ENCODE results near the gene YJU2.
"Not testable (repeated sequence)": the region's sequence is repeated elsewhere in the genome, so short reads cannot be mapped to it uniquely, and the experiment has no call there.

Gene YJU2

DNA sequence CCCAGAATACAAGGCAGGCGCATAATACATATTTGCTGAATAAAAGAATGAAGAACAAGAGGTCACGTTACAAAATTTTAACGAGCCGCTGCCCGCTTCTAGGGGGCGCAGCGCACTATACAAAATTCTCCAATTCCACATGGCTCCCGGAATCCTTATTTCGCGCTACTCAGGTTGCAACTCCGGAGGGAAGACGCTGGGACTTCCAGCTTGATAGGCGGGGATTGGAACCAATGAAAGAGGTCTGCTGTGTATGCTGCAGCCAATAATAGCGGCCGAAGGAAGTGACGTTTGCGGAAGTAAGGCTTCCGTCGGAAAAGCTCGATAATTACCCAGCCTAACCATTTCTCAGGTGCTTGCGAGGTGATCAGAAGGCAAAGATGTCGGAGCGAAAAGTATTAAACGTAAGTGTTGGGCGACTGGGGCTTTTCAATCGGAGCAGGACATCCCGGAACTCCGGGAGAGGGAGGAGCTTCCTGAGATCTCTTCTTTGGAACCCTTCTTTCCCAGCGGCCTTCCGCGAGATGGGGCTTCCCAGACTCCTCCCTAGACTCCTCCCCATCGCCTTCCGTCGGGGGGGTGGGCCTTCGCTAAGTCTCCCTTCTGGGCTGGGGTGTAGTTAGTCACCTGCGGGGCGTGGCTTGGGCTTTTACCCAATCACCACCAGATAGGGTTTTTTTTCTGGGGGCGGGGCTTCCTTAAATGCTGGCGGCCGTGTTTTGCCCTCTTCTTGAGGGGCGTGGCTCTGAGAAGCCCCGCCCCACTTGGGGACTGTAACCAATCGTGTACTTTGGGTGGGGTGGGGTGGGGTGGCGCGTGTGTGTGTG lies at the start of gene YJU2:
Gene YJU2 (plus strand): TSS at position 314 of the 827 bp plus-strand sequence. CDS start 67 bp downstream, at position 381.
- peak; percentile 92 for DNase-seq (ENCODE audit: low read depth)

- no peak for DNase-seq (ENCODE audit: low read depth)
These were observed 49.7 kb upstream of the YJU2 start for GRCh38 chr19:4197228-4197624.

GRCh38 chr19:4197625-4198466 lies 49.0 kb upstream of the YJU2 start:
- DNase-seq (ENCODE audit: low read depth) = no peak

GRCh38 chr19:4198467-4199126 lies 48.3 kb upstream of the YJU2 start:
- DNase-seq (ENCODE audit: low read depth) = no peak

GRCh38 chr19:4199699-4200293 lies 47.1 kb upstream of the YJU2 start:
- no peak for DNase-seq (ENCODE audit: low read depth)

DNA sequence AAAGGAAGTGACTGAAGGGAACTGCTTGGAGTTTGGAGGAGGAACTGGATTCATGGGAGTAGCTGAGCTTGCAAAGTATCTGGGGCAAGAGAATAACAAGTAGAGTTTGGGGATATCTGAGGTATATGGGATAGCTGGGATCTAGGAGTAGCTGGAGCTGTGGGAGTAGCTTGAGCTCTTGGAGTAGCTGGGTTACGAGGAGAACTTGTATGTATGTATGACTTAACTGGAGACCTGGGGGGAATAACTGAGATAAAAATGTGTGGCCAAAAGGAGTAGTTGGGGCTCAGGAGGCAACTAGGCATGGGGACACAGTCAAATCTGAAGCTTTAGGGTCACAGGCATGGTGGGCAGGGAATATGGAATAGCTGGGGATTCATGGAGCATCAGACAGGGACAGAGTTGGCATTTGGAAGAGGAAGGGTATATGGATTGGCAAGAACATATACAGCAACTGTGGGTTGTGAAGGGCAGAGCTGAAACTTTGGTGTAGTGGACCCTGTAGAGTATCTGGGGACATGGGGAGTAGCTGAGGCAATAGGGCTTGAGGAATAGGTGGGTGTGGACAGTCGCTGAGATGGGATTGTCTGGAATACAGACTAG lies 45.8 kb upstream of the YJU2 start:
- no peak for DNase-seq (ENCODE audit: low read depth)

- no peak for DNase-seq (ENCODE audit: low read depth)
These were observed 45.1 kb upstream of the YJU2 start for GRCh38 chr19:4201798-4202197.

DNA sequence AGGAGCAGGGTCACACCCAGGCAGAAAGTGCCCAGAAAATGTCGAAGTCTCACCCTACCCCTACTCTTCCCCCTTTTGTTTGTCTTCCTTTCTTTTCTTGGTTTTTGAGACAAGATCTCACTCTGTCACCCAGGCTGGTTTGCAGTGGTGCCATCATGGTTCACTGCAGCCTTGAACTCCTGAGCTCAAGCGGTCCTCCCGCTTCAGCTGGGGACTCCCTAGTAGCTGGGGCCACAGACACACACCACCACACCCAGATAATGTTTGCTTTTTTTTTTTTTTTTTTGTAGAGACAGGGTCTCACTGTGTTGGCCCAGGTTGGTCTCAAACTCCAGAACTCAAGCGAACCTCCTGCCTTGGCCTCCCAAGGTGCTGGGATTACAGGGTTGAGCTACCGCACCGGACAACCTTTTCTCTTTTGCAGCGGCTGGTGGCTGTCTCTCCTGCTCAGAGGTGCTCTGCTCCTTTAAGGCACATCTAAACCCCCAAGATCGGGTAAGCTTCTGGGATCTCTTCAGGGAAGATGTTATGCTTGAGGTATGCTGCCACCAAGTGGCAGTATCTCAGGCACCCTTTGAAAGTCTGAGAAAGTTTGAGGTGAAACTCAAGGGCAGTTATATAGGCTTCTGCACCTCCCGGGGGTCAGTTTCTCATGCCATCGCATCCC lies 39.9 kb upstream of the YJU2 start:
- DNase-seq (ENCODE audit: low read depth) = no peak

DNA sequence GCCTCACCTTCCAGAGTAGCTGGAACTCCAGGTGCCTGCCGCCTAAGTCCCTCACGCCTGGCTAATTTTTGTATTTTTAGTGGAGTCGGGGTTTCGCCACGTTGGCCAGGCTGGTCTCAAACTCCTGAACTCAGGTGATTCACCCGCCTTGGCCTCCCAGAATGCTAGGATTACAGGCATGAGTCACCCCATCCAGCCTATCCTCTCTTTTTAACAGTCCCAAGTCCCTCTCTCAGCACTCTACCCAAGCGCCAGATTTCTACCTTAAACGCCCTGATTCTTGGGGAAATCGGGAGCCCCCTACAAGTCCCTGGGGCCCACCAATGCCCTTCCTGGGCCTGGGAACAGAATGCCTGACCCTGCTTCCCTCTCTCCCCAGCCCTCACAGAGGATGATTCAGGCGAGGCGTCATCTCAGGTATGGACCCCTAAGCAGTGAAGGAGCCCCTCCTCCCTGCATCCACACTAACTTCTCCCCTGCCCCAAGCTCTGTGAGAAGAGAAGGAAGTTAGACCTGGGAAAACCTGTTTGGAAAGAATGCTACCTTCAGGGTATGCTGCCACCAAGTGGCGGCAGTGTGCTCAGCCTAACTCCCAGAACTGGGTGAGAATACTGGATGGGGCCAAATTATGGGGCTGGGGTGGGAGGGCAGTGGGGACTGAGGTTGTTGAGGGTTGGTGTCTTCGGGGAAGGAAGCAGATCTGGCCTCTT lies 38.3 kb upstream of the YJU2 start:
- no peak for DNase-seq (ENCODE audit: low read depth)

- DNase-seq (ENCODE audit: low read depth) = no peak
These were observed 36.6 kb upstream of the YJU2 start for GRCh38 chr19:4210166-4210731.

- DNase-seq (ENCODE audit: low read depth) = no peak
These were observed 33.8 kb upstream of the YJU2 start for GRCh38 chr19:4213116-4213515.

DNA sequence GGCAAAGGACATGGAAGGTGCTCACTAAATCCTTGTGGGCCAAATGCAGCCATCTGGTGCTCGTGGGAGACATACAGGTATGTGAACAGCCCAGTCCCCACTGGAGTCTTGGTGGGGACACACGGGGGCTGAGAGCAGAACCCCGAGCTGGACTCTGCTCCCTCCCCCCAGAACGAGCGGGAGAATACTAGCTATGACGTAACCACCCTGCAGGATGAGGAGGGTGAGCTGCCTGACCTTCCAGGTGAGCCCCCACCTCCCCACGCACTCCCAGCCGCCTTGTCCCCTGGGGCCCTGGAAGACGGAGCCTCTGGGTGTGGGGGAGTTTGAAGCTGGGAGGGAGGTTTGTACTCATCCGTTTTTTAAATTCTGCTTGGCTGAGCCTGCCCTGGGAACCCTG lies 31.1 kb upstream of the YJU2 start:
- no peak for DNase-seq (ENCODE audit: low read depth)

DNA sequence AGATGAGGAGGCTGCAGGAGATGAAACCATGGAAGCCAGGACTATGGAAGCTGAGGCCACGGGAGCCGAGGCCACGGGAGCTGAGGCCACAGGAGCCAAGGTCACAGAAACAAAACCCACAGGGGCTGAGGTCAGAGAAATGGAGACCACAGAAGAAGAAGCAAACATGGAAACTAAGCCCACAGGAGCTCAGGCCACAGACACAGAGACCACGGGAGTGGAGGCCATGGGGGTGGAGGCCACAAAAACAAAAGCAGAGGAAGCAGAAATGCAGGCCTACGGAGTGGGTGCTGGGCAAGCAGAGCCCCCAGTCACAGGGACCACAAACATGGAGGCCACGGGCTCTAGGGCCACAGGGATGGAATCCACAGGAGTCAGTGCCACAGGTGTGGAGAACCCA lies 30.0 kb upstream of the YJU2 start:
- DNase-seq (ENCODE audit: low read depth) = no peak

DNA sequence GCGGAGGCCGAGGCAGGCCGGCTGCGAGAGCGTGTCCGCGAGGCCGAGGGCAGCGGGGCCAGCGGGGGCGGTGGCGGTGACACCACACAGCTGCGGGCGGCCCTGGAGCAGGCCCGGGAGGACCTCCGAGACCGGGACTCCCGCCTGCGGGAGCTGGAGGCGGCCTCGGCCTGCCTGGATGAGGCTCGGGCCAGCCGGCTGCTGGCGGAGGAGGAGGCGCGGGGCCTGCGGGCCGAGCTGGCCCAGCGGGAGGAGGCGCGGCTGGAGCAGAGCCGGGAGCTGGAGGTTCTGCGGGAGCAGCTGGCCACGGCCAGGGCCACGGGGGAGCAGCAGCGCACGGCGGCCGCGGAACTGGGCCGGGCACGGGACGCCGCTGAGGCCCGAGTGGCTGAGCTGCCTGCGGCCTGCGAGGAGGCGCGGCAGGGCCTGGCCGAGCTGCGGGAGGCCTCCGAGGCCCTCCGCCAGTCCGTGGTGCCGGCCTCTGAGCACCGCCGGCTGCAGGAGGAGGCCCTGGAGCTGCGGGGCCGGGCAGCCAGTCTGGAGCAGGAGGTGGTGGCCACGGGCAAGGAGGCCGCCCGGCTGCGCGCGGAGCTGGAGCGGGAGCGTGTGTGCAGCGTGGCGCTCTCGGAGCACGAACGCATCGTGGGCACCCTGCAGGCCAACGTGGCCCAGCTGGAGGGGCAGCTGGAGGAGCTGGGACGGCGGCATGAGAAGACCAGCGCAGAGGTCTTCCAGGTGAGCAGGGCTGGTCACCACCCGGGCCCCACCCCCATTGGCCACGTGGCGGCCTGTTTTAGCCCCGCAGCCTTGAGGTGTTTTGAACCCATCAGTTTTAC lies 29.2 kb upstream of the YJU2 start:
- DNase-seq (ENCODE audit: low read depth) = no peak

DNA sequence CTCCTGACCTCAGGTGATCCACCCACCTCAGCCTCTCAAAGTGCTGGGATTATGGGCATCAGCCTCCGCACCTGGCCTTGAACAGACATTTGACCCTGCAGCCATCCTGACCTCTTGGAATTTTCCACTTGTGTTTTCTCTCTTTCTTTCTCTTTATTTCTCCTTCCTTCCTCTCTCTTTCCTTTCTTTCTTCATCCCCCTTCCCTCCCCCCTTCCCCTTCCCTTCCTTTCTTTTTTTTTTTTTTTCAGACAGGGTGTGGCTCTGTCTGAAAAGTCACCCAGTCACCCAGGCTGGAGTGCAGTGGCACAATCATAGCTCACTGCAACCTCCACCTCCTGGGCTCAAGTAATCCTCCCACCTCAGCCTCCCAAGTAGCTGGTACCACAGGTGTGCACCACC lies 28.4 kb upstream of the YJU2 start:
- not testable (repeated sequence) for DNase-seq (ENCODE audit: low read depth)

DNA sequence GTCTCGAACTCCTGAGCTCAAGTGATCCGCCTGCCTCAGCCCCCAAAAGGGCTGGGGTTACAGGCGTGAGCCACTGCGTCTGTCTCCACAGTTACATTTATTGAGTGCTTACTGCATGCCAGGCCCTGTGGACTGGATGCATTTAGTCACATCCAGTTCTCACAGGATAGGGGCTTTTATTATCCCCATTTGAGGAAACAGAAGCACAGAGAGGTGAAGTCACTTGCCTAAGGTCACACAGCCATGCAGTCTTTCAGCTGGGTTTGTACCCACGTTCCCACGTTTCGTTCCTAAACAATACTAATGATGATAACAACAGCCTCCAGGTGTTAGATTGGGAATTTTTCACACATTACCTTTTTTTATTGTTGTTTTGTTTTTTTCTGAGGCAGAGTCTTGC lies 26.7 kb upstream of the YJU2 start:
- DNase-seq (ENCODE audit: low read depth) = no peak

GRCh38 chr19:4224470-4224869 lies 22.4 kb upstream of the YJU2 start:
- no peak for DNase-seq (ENCODE audit: low read depth)

GRCh38 chr19:4225885-4226284 lies 21.0 kb upstream of the YJU2 start:
- DNase-seq (ENCODE audit: low read depth) = no peak

DNA sequence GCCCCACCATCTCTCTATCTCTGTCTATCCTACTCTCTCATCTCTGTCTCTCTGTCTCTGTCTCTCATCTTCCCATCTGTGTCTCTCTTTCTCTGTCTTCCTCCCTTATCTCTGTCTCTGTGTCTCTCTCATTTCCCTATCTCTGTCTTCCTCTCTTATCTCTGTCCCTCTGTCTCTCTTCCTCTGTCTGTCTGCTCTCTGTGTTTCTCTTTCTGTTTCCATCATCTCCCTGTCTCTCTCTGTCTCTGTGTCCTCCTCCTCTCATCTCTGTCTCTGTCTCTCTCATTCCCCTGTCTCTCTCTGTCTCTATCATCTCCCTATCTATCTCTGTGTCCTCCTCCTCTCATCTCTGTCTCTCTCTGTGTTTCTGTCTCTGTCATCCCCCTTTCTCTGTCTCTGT lies 19.1 kb upstream of the YJU2 start:
- no peak for DNase-seq (ENCODE audit: low read depth)
